WTC11 (cell line): Measurements from ENCODE around the gene MANBA. TPM values are rescaled to one million over a fixed set of nuclear protein-coding genes. Genes with fewer than 3 reads are reported as not detected.
"Not testable (repeated sequence)": the region's sequence is repeated elsewhere in the genome, so short reads cannot be mapped to it uniquely, and the experiment has no call there.

Source experiments
- ATAC-seq: fragments of 200-7000 bp; cut with Tn5 transposase; 2 replicates; pipeline ENCODE4 v1.10.0; 2021; ENCODE audit warnings: mild to moderate bottlenecking, moderate library complexity
- CTCF ChIA-PET: fragments of 300-600 bp; sonication (Branson Sonifier 250); formaldehyde crosslinking; loops from one replicate; lab custom pipeline; 2021; ENCODE audit warnings: antibody characterized with exemption; lab: Charles Lee
- POLR2A ChIA-PET: fragments of 350-600 bp; sonication (Branson Sonifier 250); formaldehyde crosslinking; loops from one replicate; lab custom pipeline; 2021; ENCODE audit warnings: antibody characterized with exemption; lab: Charles Lee
- DNase-seq: peaks from one replicate; pipeline ENCODE4 v3.0.0; 2021; ENCODE audit warnings: low spot score
- H3K27ac Mint-ChIP-seq: 2 replicates; pipeline ENCODE4 v1.8.0; 2021; ENCODE audit warnings: mixed read lengths
- H3K27me3 Mint-ChIP-seq: 2 replicates; pipeline ENCODE4 v1.8.0; 2021; ENCODE audit warnings: low read depth, mild to moderate bottlenecking, moderate library complexity, mixed read lengths
- H3K36me3 Mint-ChIP-seq: 2 replicates; pipeline ENCODE4 v1.8.0; 2021; ENCODE audit warnings: mixed read lengths
- H3K4me1 Mint-ChIP-seq: 2 replicates; pipeline ENCODE4 v1.8.0; 2022; ENCODE audit warnings: mixed read lengths
- H3K4me3 Mint-ChIP-seq: 2 replicates; pipeline ENCODE4 v1.8.0; 2021; ENCODE audit warnings: mild to moderate bottlenecking, moderate library complexity, mixed read lengths
- H3K9me3 Mint-ChIP-seq: 2 replicates; pipeline ENCODE4 v1.8.0; 2021; ENCODE audit warnings: mixed read lengths
- AFF4 ChIP-seq: sonication (generic); formaldehyde crosslinking; IDR thresholded peaks from 2 replicates; pipeline ENCODE4 v1.8.1; 2023; ENCODE audit warnings: mild to moderate bottlenecking, missing genetic modification reagents, borderline replicate concordance
- EMX1 ChIP-seq: fragments of 250-450 bp; sonication (Bioruptor Pico); IDR thresholded peaks from 2 replicates; pipeline ENCODE4 v1.8.0; 2021; ENCODE audit warnings: mild to moderate bottlenecking
- ESRRA ChIP-seq: sonication (generic); formaldehyde crosslinking; IDR thresholded peaks from 2 replicates; pipeline ENCODE4 v1.8.1; 2022; ENCODE audit warnings: mild to moderate bottlenecking, missing genetic modification reagents, borderline replicate concordance
- FOXP4 ChIP-seq: sonication (generic); formaldehyde crosslinking; IDR thresholded peaks from 2 replicates; pipeline ENCODE4 v1.8.0; 2022; ENCODE audit warnings: mild to moderate bottlenecking, missing genetic modification reagents
- GABPB1 ChIP-seq: sonication (generic); formaldehyde crosslinking; IDR thresholded peaks from 2 replicates; pipeline ENCODE4 v1.8.1; 2023; ENCODE audit warnings: mild to moderate bottlenecking, missing genetic modification reagents
- NR1H2 ChIP-seq: sonication (generic); formaldehyde crosslinking; IDR thresholded peaks from 2 replicates; pipeline ENCODE4 v1.9.0; 2021; ENCODE audit warnings: mild to moderate bottlenecking, moderate library complexity, missing genetic modification reagents
- OVOL2 ChIP-seq: fragments of 250-450 bp; sonication (Bioruptor Pico); IDR thresholded peaks from 2 replicates; pipeline ENCODE4 v1.9.0; 2021; ENCODE audit warnings: mild to moderate bottlenecking, borderline replicate concordance
- USF1 ChIP-seq: sonication (generic); formaldehyde crosslinking; IDR thresholded peaks from 2 replicates; pipeline ENCODE4 v1.8.0; 2022; ENCODE audit warnings: mild to moderate bottlenecking, missing genetic modification reagents
- ZBTB43 ChIP-seq: sonication (generic); formaldehyde crosslinking; IDR thresholded peaks from 2 replicates; pipeline ENCODE4 v1.8.1; 2023; ENCODE audit warnings: mild to moderate bottlenecking, missing genetic modification reagents
- ZNF416 ChIP-seq: fragments of 250-450 bp; sonication (Bioruptor Pico); IDR thresholded peaks from 2 replicates; pipeline ENCODE4 v1.9.0; 2021; ENCODE audit warnings: mild to moderate bottlenecking, inconsistent platforms
- ZNF425 ChIP-seq: fragments of 250-450 bp; sonication (Bioruptor Pico); conservative IDR thresholded peaks from 2 replicates; pipeline ENCODE4 v1.9.0; 2021; ENCODE audit warnings: mild to moderate bottlenecking
- ZNF671 ChIP-seq: fragments of 250-450 bp; sonication (Bioruptor Pico); IDR thresholded peaks from 2 replicates; pipeline ENCODE4 v1.8.0; 2021; ENCODE audit warnings: mild to moderate bottlenecking
- total RNA-seq: library from RNA; stranded (reverse); gene quantifications from 3 replicates; pipeline ENCODE4 v1.2.3, GENCODE V29; 2021

MANBA gene
- total RNA-seq, 1 experiment from 2014 or later: 35.1 TPM

GRCh38 chr4:102717448-102718092, 43.2 kb downstream of the MANBA start:
- no peak for DNase-seq
- TF ChIP-seq GABPB1 (CRISPR knock-in tag) (0 out of 2 replicates have a peak, but pooled peaks have one; percentile 38), USF1 (CRISPR knock-in tag) (no peak), AFF4 (CRISPR knock-in tag) (no peak), NR1H2 (CRISPR knock-in tag) (no peak)
- ChIA-PET POLR2A (interaction anchor here (0.7 kb wide), 1 partner anchor 1003 kb away, joined by 3 read pairs; no protein-coding TSS in a partner anchor), CTCF (interaction anchor here (1.0 kb wide), 1 partner anchor 139 kb away, joined by 5 read pairs; no protein-coding TSS in a partner anchor)
- Mint-ChIP-seq H3K27ac (no peak overlapping the region), H3K36me3 (peaks cover 46% of the 10 kb centered on the region), H3K27me3 (no peaks in the 10 kb centered on the region), H3K9me3 (peaks cover 23% of the 10 kb centered on the region), H3K4me1 (no peaks in the 10 kb centered on the region), H3K4me3 (no peak overlapping the region)
- ATAC-seq: no peak

- H3K4me3 Mint-ChIP-seq: no peak overlapping the region
- H3K9me3 Mint-ChIP-seq: peaks cover 20% of the 10 kb centered on the region
- TF ChIP-seq FOXP4 (CRISPR knock-in tag) (no peak), ZNF416 (CRISPR knock-in tag) (no peak), ZNF425 (CRISPR knock-in tag) (no peak), ESRRA (CRISPR knock-in tag) (no peak), OVOL2 (CRISPR knock-in tag) (no peak), ZNF671 (no peak), EMX1 (CRISPR knock-in tag) (no peak), ZBTB43 (no peak)
- DNase-seq (no peak), ATAC-seq (peak; percentile 79)
- H3K36me3 Mint-ChIP-seq: peaks cover 28% of the 10 kb centered on the region
- H3K27me3 Mint-ChIP-seq: no peaks in the 10 kb centered on the region
- POLR2A ChIA-PET: no interaction called here
- H3K4me1 Mint-ChIP-seq: no peaks in the 10 kb centered on the region
- CTCF ChIA-PET: interaction anchor here (0.7 to 1.2 kb wide), 3 partner anchors 10 to 317 kb away, joined by 3 to 6 read pairs (median 6); no protein-coding TSS in a partner anchor
- no peak overlapping the region for H3K27ac Mint-ChIP-seq
These were observed 45.7 kb downstream of the MANBA start for GRCh38 chr4:102715057-102715456.

GRCh38 chr4:102713774-102714173, 47.0 kb downstream of the MANBA start:
- H3K9me3 Mint-ChIP-seq, DNase-seq, CTCF ChIA-PET, H3K4me3 Mint-ChIP-seq, H3K27me3 Mint-ChIP-seq, H3K4me1 Mint-ChIP-seq, POLR2A ChIA-PET, ATAC-seq, H3K27ac Mint-ChIP-seq: not testable (repeated sequence)
- H3K36me3 Mint-ChIP-seq: peaks cover 16% of the 10 kb centered on the region
